WTC11 (cell line): ENCODE data around the gene ZNF714. TPM values are rescaled to one million over a fixed set of nuclear protein-coding genes. Genes with fewer than 3 reads are reported as not detected.
A peak's percentile ranks its signal among the peaks of the same experiment; 100 is the strongest.

Experiments
- ATAC-seq: fragments of 200-7000 bp; cut with Tn5 transposase; 2 replicates; pipeline ENCODE4 v1.10.0; 2021; ENCODE audit warnings: mild to moderate bottlenecking, moderate library complexity
- CTCF ChIA-PET: fragments of 300-600 bp; sonication (Branson Sonifier 250); formaldehyde crosslinking; loops from one replicate; lab custom pipeline; 2021; ENCODE audit warnings: antibody characterized with exemption; lab: Charles Lee
- POLR2A ChIA-PET: fragments of 350-600 bp; sonication (Branson Sonifier 250); formaldehyde crosslinking; loops from one replicate; lab custom pipeline; 2021; ENCODE audit warnings: antibody characterized with exemption; lab: Charles Lee
- DNase-seq: peaks from one replicate; pipeline ENCODE4 v3.0.0; 2021; ENCODE audit warnings: low spot score
- H3K27ac Mint-ChIP-seq: 2 replicates; pipeline ENCODE4 v1.8.0; 2021; ENCODE audit warnings: mixed read lengths
- H3K27me3 Mint-ChIP-seq: 2 replicates; pipeline ENCODE4 v1.8.0; 2021; ENCODE audit warnings: low read depth, mild to moderate bottlenecking, moderate library complexity, mixed read lengths
- H3K36me3 Mint-ChIP-seq: 2 replicates; pipeline ENCODE4 v1.8.0; 2021; ENCODE audit warnings: mixed read lengths
- H3K4me1 Mint-ChIP-seq: 2 replicates; pipeline ENCODE4 v1.8.0; 2022; ENCODE audit warnings: mixed read lengths
- H3K4me3 Mint-ChIP-seq: 2 replicates; pipeline ENCODE4 v1.8.0; 2021; ENCODE audit warnings: mild to moderate bottlenecking, moderate library complexity, mixed read lengths
- H3K9me3 Mint-ChIP-seq: 2 replicates; pipeline ENCODE4 v1.8.0; 2021; ENCODE audit warnings: mixed read lengths
- ATF1 ChIP-seq: sonication (generic); formaldehyde crosslinking; IDR thresholded peaks from 2 replicates; pipeline ENCODE4 v1.8.1; 2023; ENCODE audit warnings: mild to moderate bottlenecking, moderate library complexity, missing genetic modification reagents
- CREB1 ChIP-seq: sonication (generic); formaldehyde crosslinking; IDR thresholded peaks from 2 replicates; pipeline ENCODE4 v1.8.0; 2023; ENCODE audit warnings: mild to moderate bottlenecking, missing genetic modification reagents
- FOXJ3 ChIP-seq: sonication (generic); formaldehyde crosslinking; IDR thresholded peaks from 2 replicates; pipeline ENCODE4 v1.9.0; 2021; ENCODE audit warnings: missing genetic modification reagents, mild to moderate bottlenecking, borderline replicate concordance
- FOXP1 ChIP-seq: sonication (generic); formaldehyde crosslinking; IDR thresholded peaks from 2 replicates; pipeline ENCODE4 v1.8.0; 2022; ENCODE audit warnings: missing genetic modification reagents, mild to moderate bottlenecking, moderate library complexity, borderline replicate concordance
- NFYB ChIP-seq: sonication (generic); formaldehyde crosslinking; conservative IDR thresholded peaks from 2 replicates; pipeline ENCODE4 v1.8.0; 2022; ENCODE audit warnings: low read depth, missing genetic modification reagents
- OVOL2 ChIP-seq: fragments of 250-450 bp; sonication (Bioruptor Pico); IDR thresholded peaks from 2 replicates; pipeline ENCODE4 v1.9.0; 2021; ENCODE audit warnings: mild to moderate bottlenecking, borderline replicate concordance
- SP1 ChIP-seq: sonication (generic); formaldehyde crosslinking; conservative IDR thresholded peaks from 2 replicates; pipeline ENCODE4 v1.8.1; 2022; ENCODE audit warnings: missing genetic modification reagents
- total RNA-seq: library from RNA; stranded (reverse); gene quantifications from 3 replicates; pipeline ENCODE4 v1.2.3, GENCODE V29; 2021
- TF ChIP-seq, protein P1 (sequence below): fragments of 200-600 bp; IDR thresholded peaks from 2 replicates; pipeline ENCODE4 v1.8.0; 2022; ENCODE audit warnings: antibody characterized with exemption
- TF ChIP-seq, protein P2 (sequence below): sonication (generic); formaldehyde crosslinking; IDR thresholded peaks from 2 replicates; pipeline ENCODE4 v1.8.1; 2023; ENCODE audit warnings: mild to moderate bottlenecking, missing genetic modification reagents
- TF ChIP-seq, protein P3 (sequence below): sonication (generic); formaldehyde crosslinking; IDR thresholded peaks from 2 replicates; pipeline ENCODE4 v1.8.1; 2022; ENCODE audit warnings: low read depth, mild to moderate bottlenecking, moderate library complexity, missing genetic modification reagents, borderline replicate concordance
- TF ChIP-seq, protein P4 (sequence below): sonication (generic); formaldehyde crosslinking; IDR thresholded peaks from 2 replicates; pipeline ENCODE4 v1.8.0; 2022; ENCODE audit warnings: mild to moderate bottlenecking, missing genetic modification reagents
- TF ChIP-seq, protein P5 (sequence below): sonication (generic); formaldehyde crosslinking; IDR thresholded peaks from 2 replicates; pipeline ENCODE4 v1.8.1; 2022; ENCODE audit warnings: mild to moderate bottlenecking, moderate library complexity, missing genetic modification reagents

ZNF714 gene
- total RNA-seq, 1 experiment from 2014 or later: 60.4 TPM

DNA sequence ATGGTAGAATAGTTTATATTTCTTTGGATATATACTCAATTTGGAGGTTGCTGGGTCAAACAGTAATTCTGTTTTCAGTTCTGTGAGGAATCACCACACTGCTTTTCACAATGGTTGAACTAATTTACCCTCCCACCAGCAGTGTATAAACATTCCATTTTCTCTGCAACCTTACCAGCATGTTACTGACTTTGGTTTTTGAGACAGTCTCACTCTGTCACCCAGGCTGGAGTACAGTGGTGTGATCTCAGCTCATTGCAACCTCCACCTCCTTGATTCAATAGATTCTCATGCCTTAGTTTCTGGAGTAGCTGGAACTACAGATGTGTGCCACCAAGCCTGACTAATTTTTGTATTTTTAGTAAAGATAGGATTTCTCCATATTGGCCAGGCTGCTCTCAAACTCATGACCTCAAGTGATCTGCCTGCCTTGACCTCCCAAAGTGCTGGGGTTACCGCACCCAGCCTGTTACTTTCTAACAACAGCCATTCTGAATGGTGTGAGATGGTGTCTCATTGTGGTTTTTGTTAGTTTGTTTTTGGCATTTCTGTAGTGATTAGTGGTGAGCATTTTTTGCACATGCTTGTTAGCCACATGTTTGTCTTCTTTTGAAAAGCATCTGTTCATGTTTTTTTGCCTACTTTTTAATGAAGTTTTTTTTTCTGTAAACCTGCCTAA, 12.5 kb downstream of the ZNF714 start:
- no peak overlapping the region for H3K4me3 Mint-ChIP-seq
- H3K4me1 Mint-ChIP-seq: peaks cover 32% of the 10 kb centered on the region
- CTCF ChIA-PET: no interaction called here
- POLR2A ChIA-PET: no interaction called here
- no peaks in the 10 kb centered on the region for H3K27me3 Mint-ChIP-seq
- no peak for DNase-seq
- H3K36me3 Mint-ChIP-seq: peaks cover 60% of the 10 kb centered on the region
- peak overlapping the region; percentile 62 for H3K27ac Mint-ChIP-seq
- TF ChIP-seq, protein P1, sequence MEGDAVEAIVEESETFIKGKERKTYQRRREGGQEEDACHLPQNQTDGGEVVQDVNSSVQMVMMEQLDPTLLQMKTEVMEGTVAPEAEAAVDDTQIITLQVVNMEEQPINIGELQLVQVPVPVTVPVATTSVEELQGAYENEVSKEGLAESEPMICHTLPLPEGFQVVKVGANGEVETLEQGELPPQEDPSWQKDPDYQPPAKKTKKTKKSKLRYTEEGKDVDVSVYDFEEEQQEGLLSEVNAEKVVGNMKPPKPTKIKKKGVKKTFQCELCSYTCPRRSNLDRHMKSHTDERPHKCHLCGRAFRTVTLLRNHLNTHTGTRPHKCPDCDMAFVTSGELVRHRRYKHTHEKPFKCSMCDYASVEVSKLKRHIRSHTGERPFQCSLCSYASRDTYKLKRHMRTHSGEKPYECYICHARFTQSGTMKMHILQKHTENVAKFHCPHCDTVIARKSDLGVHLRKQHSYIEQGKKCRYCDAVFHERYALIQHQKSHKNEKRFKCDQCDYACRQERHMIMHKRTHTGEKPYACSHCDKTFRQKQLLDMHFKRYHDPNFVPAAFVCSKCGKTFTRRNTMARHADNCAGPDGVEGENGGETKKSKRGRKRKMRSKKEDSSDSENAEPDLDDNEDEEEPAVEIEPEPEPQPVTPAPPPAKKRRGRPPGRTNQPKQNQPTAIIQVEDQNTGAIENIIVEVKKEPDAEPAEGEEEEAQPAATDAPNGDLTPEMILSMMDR: no peak
- TF ChIP-seq FOXJ3 (CRISPR knock-in tag) (no peak), FOXP1 (CRISPR knock-in tag) (no peak), ATF1 (CRISPR knock-in tag) (no peak)
- TF ChIP-seq, protein P2, sequence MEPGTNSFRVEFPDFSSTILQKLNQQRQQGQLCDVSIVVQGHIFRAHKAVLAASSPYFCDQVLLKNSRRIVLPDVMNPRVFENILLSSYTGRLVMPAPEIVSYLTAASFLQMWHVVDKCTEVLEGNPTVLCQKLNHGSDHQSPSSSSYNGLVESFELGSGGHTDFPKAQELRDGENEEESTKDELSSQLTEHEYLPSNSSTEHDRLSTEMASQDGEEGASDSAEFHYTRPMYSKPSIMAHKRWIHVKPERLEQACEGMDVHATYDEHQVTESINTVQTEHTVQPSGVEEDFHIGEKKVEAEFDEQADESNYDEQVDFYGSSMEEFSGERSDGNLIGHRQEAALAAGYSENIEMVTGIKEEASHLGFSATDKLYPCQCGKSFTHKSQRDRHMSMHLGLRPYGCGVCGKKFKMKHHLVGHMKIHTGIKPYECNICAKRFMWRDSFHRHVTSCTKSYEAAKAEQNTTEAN (CRISPR knock-in tag): no peak
- TF ChIP-seq, protein P3, sequence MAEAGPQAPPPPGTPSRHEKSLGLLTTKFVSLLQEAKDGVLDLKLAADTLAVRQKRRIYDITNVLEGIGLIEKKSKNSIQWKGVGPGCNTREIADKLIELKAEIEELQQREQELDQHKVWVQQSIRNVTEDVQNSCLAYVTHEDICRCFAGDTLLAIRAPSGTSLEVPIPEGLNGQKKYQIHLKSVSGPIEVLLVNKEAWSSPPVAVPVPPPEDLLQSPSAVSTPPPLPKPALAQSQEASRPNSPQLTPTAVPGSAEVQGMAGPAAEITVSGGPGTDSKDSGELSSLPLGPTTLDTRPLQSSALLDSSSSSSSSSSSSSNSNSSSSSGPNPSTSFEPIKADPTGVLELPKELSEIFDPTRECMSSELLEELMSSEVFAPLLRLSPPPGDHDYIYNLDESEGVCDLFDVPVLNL (CRISPR knock-in tag): no peak
- no peak for ATAC-seq
- peaks cover 10% of the 10 kb centered on the region for H3K9me3 Mint-ChIP-seq

DNA sequence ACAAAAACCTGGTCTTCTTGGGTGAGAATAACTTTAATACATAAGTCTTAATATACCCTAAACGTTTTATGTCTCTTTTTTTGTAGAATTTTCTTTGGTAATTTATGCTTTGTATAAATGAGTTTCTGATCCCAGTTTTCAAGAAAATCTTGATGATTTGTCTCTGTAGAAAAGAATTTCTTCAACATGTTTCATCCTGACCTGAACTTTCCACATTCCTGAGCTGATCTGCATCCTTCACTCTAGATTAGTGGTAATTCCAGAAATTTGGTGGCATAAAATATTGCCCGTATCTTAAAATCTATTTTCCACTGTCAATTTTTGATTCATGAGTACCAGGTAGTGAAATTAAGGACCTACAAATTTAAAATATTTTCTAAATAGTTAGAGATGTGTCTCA, 16.3 kb downstream of the ZNF714 start:
- H3K4me3 Mint-ChIP-seq: no peak overlapping the region

DNA sequence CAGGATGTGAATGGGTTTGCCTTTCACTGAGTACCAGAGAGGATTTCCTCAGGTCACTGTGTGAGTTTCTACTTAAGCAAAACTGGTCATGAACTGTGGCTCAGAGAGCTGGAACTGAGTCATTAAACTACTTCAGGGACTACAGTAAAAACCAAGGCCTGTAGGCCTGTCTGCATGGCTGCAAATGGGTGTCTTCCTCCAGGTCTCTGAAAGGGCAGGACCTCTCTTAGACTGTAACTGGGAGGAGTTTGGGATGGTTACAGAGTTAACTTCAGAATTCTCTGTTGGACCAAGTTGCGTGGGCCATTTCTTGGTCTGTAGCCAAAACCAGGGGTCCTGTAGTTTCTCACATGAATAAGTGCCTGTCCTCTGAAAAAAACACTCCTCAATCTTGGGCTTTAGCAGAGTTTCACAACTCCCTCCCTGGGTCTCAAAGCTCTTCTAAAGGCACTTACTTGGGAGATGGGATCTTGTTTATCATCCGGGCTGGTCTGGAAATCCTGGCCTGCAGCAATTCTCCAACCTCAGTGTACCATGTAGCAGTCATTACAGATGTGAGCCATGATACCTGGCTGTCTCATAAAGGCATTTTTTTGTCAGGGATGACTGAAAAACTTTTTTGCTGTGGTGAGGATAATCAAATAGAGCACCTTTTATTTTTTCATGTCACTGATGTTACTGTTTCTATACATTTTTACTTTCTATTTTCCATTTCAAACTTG, 19.7 kb downstream of the ZNF714 start:
- CTCF ChIA-PET: no interaction called here
- Mint-ChIP-seq H3K36me3 (peaks cover 56% of the 10 kb centered on the region), H3K27me3 (no peaks in the 10 kb centered on the region), H3K4me1 (no peaks in the 10 kb centered on the region), H3K4me3 (no peak overlapping the region)
- no peak for ATAC-seq
- POLR2A ChIA-PET: interaction anchor here (0.9 to 1.4 kb wide), 2 partner anchors 40 to 81 kb away, joined by 3 to 4 read pairs; partner anchors contain the start of genes ZNF430 and ZNF431
- TF ChIP-seq, protein P4, sequence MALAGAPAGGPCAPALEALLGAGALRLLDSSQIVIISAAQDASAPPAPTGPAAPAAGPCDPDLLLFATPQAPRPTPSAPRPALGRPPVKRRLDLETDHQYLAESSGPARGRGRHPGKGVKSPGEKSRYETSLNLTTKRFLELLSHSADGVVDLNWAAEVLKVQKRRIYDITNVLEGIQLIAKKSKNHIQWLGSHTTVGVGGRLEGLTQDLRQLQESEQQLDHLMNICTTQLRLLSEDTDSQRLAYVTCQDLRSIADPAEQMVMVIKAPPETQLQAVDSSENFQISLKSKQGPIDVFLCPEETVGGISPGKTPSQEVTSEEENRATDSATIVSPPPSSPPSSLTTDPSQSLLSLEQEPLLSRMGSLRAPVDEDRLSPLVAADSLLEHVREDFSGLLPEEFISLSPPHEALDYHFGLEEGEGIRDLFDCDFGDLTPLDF (CRISPR knock-in tag): no peak
- TF ChIP-seq, protein P5, sequence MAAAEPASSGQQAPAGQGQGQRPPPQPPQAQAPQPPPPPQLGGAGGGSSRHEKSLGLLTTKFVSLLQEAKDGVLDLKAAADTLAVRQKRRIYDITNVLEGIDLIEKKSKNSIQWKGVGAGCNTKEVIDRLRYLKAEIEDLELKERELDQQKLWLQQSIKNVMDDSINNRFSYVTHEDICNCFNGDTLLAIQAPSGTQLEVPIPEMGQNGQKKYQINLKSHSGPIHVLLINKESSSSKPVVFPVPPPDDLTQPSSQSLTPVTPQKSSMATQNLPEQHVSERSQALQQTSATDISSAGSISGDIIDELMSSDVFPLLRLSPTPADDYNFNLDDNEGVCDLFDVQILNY (CRISPR knock-in tag): no peak
- TF ChIP-seq NFYB (no peak), SP1 (CRISPR knock-in tag) (no peak)
- TF ChIP-seq, all 79 proteins: peak for 0
- peak overlapping the region; percentile 8 for H3K27ac Mint-ChIP-seq
- DNase-seq: no peak
- no peaks in the 10 kb centered on the region for H3K9me3 Mint-ChIP-seq

More for the DNA sequence above, 16.3 kb downstream of the ZNF714 start:
- TF ChIP-seq CREB1 (CRISPR knock-in tag): no peak
- TF ChIP-seq OVOL2 (CRISPR knock-in tag): no peak
- peaks cover 10% of the 10 kb centered on the region for H3K9me3 Mint-ChIP-seq
- peaks cover 11% of the 10 kb centered on the region for H3K4me1 Mint-ChIP-seq
- POLR2A ChIA-PET: interaction anchor here (0.6 kb wide), 1 partner anchor 24 kb away, joined by 3 read pairs; no protein-coding TSS in a partner anchor
- peaks cover 67% of the 10 kb centered on the region for H3K36me3 Mint-ChIP-seq
- CTCF ChIA-PET: no interaction called here
- H3K27me3 Mint-ChIP-seq: no peaks in the 10 kb centered on the region
- no peak overlapping the region for H3K27ac Mint-ChIP-seq
- ATAC-seq (no peak), DNase-seq (no peak)
